HG03060 (cell line): ENCODE measurements around the gene STAM.
A peak's percentile ranks its signal among the peaks of the same experiment; 100 is the strongest.

Source experiments
- ATAC-seq: cut with Tn5 transposase; IDR thresholded peaks from one replicate; pipeline ENCODE4 v1.9.1; 2021; ENCODE audit warnings: low read depth, moderate number of reproducible peaks; ENCODE audit not compliant: unreplicated experiment

Gene STAM

GRCh38 chr10:17756557-17757217 lies 112.7 kb downstream of the STAM start:
- peak; percentile 72 for ATAC-seq

- no peak for ATAC-seq
Measured at GRCh38 chr10:17758200-17758599, 114.2 kb downstream of the STAM start.

DNA sequence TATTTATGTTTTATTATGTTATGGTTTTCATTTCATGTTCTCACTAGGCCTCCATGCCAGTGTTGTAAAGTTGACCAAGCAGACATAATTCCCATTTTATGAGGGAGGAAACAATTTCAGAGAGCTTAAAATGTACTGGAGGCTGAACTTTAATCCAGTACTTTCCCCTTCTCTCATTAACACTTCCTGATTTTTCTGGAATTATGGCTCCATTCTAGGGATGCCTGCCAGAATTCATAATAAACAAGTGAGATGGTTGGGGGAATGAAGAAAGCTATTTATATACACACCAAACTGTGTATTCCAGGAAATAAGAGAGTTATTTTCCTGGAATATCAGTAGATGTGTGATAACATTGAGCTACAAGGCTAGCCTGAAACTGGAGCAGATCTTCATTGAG lies 114.9 kb downstream of the STAM start:
- ATAC-seq, result no peak

GRCh38 chr10:17764142-17764541 lies 120.2 kb downstream of the STAM start:
- no peak for ATAC-seq

DNA sequence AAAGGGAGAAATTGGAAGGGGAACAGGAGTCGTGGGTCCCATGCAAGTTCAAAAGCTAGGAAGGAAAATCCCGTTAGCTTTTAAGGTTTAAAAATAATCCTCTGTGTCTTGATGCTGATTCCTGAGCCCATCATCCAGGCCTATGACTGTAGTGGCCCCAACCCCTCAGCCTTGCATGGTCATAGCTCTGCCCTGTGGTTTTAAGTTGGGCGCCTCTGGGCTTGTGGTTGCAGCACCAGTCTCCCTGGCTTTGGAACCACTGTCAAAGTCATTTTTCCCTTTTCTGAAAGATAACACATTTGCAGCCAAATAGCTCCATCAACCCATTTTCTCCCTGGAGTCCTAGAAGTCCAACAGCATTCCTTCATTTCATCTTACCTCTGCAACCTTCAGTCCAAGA lies 121.7 kb downstream of the STAM start:
- ATAC-seq, result no peak
